ENCODE data around the gene TGFBRAP1.

The TGFBRAP1 gene

DNA sequence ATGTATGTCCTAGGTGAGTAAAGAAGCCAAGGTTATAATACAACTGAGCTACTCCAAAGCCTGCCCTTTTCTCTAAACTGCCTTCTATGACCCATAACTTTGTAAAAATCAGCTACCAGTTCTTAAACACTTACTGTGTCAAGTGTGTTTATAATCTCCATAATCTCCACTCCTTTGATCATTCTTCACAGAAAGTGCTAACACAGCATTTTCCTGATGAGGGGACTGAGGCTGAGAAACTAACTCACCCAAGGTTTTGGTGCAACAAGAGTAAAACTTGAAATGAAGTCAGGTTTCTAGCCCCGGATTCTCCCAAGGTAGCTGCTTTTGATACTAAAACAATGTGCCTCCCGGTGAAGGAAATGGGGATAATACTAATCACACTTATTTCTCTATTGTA is 5.9 kb upstream of the TGFBRAP1 start:
- no peaks in the 10 kb centered on the region for H3F3A ChIP-seq (ENCODE audit: insufficient read depth, low read length)
- no peaks in the 10 kb centered on the region for H3K36me3 ChIP-seq (replicated peaks; ENCODE audit: insufficient read depth, low read length)
- H2AFZ ChIP-seq (ENCODE audit: low read length), result no peak overlapping the region
- no peak for DNase-seq
- peaks cover 8% of the 10 kb centered on the region for H3K4me1 ChIP-seq (ENCODE audit: low read length)
- H3K9ac ChIP-seq (ENCODE audit: low read length), result no peak overlapping the region
- H3K4me2 ChIP-seq (ENCODE audit: low read depth, low read length), result no peak overlapping the region
- peaks cover 43% of the 10 kb centered on the region for H3K79me2 ChIP-seq (ENCODE audit: low read length)
- H3K27me3 ChIP-seq (replicated peaks; ENCODE audit: insufficient read depth, low read length), result no peaks in the 10 kb centered on the region
- TF ChIP-seq EZH2phosphoT487 (IDR thresholded peaks at IDR 0.05; ENCODE audit: low read length) (no peak), EZH2 (optimal IDR thresholded peaks at IDR 0.05; ENCODE audit: low read depth, low read length) (no peak)
- TF ChIP-seq, protein P1, sequence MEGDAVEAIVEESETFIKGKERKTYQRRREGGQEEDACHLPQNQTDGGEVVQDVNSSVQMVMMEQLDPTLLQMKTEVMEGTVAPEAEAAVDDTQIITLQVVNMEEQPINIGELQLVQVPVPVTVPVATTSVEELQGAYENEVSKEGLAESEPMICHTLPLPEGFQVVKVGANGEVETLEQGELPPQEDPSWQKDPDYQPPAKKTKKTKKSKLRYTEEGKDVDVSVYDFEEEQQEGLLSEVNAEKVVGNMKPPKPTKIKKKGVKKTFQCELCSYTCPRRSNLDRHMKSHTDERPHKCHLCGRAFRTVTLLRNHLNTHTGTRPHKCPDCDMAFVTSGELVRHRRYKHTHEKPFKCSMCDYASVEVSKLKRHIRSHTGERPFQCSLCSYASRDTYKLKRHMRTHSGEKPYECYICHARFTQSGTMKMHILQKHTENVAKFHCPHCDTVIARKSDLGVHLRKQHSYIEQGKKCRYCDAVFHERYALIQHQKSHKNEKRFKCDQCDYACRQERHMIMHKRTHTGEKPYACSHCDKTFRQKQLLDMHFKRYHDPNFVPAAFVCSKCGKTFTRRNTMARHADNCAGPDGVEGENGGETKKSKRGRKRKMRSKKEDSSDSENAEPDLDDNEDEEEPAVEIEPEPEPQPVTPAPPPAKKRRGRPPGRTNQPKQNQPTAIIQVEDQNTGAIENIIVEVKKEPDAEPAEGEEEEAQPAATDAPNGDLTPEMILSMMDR (IDR thresholded peaks at IDR 0.05; ENCODE audit: low read length), result no peak
- H3K4me3 ChIP-seq (ENCODE audit: low read length), result no peak overlapping the region
- no peak overlapping the region for H3K27ac ChIP-seq (ENCODE audit: low read length)
- no peaks in the 10 kb centered on the region for H4K20me1 ChIP-seq (ENCODE audit: insufficient read depth, low read length)
- no peaks in the 10 kb centered on the region for H3K9me2 ChIP-seq (replicated peaks; ENCODE audit: insufficient read depth, low read length)
- no peaks in the 10 kb centered on the region for H3K9me3 ChIP-seq (replicated peaks; ENCODE audit: insufficient read depth, low read length)

GRCh38 chr2:105334211-105334610 is 4.7 kb upstream of the TGFBRAP1 start:
- H3K4me1 ChIP-seq (ENCODE audit: low read length), result peaks cover 13% of the 10 kb centered on the region
- H4K20me1 ChIP-seq (ENCODE audit: insufficient read depth, low read length), result no peaks in the 10 kb centered on the region
- H2AFZ ChIP-seq (ENCODE audit: low read length), result no peak overlapping the region
- H3K79me2 ChIP-seq (ENCODE audit: low read length), result peaks cover 37% of the 10 kb centered on the region
- H3K36me3 ChIP-seq (replicated peaks; ENCODE audit: insufficient read depth, low read length), result no peaks in the 10 kb centered on the region
- no peak for TF ChIP-seq EZH2phosphoT487 (IDR thresholded peaks at IDR 0.05; ENCODE audit: low read length)
- TF ChIP-seq, protein P1 (IDR thresholded peaks at IDR 0.05; ENCODE audit: low read length), result no peak
- TF ChIP-seq EZH2 (optimal IDR thresholded peaks at IDR 0.05; ENCODE audit: low read depth, low read length), result no peak
- H3K27ac ChIP-seq (ENCODE audit: low read length), result no peak overlapping the region
- no peaks in the 10 kb centered on the region for H3K9me2 ChIP-seq (replicated peaks; ENCODE audit: insufficient read depth, low read length)
- DNase-seq, result no peak
- no peaks in the 10 kb centered on the region for H3F3A ChIP-seq (ENCODE audit: insufficient read depth, low read length)
- no peaks in the 10 kb centered on the region for H3K27me3 ChIP-seq (replicated peaks; ENCODE audit: insufficient read depth, low read length)
- H3K4me3 ChIP-seq (ENCODE audit: low read length), result no peak overlapping the region
- H3K9me3 ChIP-seq (replicated peaks; ENCODE audit: insufficient read depth, low read length), result no peaks in the 10 kb centered on the region
- H3K4me2 ChIP-seq (ENCODE audit: low read depth, low read length), result no peak overlapping the region
- H3K9ac ChIP-seq (ENCODE audit: low read length), result no peak overlapping the region

- peaks cover 39% of the 10 kb centered on the region for H3K79me2 ChIP-seq (ENCODE audit: low read length)
- H3K27ac ChIP-seq (ENCODE audit: low read length), result no peak overlapping the region
- no peaks in the 10 kb centered on the region for H3K9me3 ChIP-seq (replicated peaks; ENCODE audit: insufficient read depth, low read length)
- no peaks in the 10 kb centered on the region for H3F3A ChIP-seq (ENCODE audit: insufficient read depth, low read length)
- no peak overlapping the region for H2AFZ ChIP-seq (ENCODE audit: low read length)
- H3K36me3 ChIP-seq (replicated peaks; ENCODE audit: insufficient read depth, low read length), result no peaks in the 10 kb centered on the region
- H3K4me2 ChIP-seq (ENCODE audit: low read depth, low read length), result no peak overlapping the region
- H3K4me3 ChIP-seq (ENCODE audit: low read length), result no peak overlapping the region
- no peaks in the 10 kb centered on the region for H3K27me3 ChIP-seq (replicated peaks; ENCODE audit: insufficient read depth, low read length)
- no peaks in the 10 kb centered on the region for H3K9me2 ChIP-seq (replicated peaks; ENCODE audit: insufficient read depth, low read length)
- no peak overlapping the region for H3K9ac ChIP-seq (ENCODE audit: low read length)
- H3K4me1 ChIP-seq (ENCODE audit: low read length), result peaks cover 4% of the 10 kb centered on the region; the same call in 1 of the 2 replicates
- no peak for DNase-seq
- H4K20me1 ChIP-seq (ENCODE audit: insufficient read depth, low read length), result no peaks in the 10 kb centered on the region
- TF ChIP-seq EZH2 (optimal IDR thresholded peaks at IDR 0.05; ENCODE audit: low read depth, low read length) (no peak), EZH2phosphoT487 (IDR thresholded peaks at IDR 0.05; ENCODE audit: low read length) (no peak)
- TF ChIP-seq, protein P1 (IDR thresholded peaks at IDR 0.05; ENCODE audit: low read length), result no peak
Observed at GRCh38 chr2:105330681-105331375, 1.3 kb upstream of the TGFBRAP1 start.
